OCI-M2 (cell line): ENCODE measurements around the gene KIAA0232.

Experiments used
- DNase-seq: peaks from one replicate; lab custom pipeline; 2025; ENCODE audit not compliant: unreplicated experiment; lab: John Stamatoyannopoulos, UW

Gene KIAA0232, protein sequence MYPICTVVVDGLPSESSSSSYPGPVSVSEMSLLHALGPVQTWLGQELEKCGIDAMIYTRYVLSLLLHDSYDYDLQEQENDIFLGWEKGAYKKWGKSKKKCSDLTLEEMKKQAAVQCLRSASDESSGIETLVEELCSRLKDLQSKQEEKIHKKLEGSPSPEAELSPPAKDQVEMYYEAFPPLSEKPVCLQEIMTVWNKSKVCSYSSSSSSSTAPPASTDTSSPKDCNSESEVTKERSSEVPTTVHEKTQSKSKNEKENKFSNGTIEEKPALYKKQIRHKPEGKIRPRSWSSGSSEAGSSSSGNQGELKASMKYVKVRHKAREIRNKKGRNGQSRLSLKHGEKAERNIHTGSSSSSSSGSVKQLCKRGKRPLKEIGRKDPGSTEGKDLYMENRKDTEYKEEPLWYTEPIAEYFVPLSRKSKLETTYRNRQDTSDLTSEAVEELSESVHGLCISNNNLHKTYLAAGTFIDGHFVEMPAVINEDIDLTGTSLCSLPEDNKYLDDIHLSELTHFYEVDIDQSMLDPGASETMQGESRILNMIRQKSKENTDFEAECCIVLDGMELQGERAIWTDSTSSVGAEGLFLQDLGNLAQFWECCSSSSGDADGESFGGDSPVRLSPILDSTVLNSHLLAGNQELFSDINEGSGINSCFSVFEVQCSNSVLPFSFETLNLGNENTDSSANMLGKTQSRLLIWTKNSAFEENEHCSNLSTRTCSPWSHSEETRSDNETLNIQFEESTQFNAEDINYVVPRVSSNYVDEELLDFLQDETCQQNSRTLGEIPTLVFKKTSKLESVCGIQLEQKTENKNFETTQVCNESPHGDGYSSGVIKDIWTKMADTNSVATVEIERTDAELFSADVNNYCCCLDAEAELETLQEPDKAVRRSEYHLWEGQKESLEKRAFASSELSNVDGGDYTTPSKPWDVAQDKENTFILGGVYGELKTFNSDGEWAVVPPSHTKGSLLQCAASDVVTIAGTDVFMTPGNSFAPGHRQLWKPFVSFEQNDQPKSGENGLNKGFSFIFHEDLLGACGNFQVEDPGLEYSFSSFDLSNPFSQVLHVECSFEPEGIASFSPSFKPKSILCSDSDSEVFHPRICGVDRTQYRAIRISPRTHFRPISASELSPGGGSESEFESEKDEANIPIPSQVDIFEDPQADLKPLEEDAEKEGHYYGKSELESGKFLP (N-terminal part only)

DNA sequence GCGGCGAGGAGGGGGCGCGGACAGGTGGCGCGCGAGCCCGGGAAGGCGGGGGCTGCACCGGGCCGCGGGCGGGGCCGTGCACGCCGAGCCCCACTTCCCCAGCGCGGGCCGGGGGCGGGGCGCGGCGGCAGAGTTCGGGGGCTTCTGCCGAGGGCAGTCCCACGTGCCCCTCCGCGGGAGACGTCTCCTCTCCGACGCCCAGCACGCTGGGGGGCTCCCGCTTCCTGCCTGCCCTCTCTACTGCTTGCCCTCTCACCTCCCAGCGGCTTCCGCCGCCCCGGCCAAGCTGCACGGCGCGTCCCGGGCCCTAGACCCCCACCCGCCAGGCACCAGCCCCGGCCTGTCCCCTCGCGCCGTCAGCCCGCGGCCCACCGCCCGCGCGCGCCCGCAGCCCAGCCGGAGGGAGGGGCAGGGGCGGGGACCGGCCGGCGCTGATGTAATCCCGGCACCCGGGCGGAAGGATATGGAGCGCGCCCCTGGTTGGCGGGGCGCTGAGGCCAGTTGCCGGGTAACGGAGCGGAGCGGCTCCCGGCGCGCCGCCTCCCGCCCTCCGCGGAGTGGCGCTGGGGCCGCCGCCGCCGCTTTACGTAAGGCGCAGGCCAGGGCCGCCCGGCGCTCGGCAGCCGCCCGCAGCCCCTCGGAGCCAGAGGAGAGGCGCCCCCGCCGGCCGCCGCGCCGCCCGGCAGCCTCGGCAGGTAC is at the start of gene KIAA0232:
Gene KIAA0232, plus strand, starts transcription at position 581 of the 699 bp plus-strand sequence. CDS start 41,727 bp downstream, outside the sequence.
- no peak for DNase-seq

DNA sequence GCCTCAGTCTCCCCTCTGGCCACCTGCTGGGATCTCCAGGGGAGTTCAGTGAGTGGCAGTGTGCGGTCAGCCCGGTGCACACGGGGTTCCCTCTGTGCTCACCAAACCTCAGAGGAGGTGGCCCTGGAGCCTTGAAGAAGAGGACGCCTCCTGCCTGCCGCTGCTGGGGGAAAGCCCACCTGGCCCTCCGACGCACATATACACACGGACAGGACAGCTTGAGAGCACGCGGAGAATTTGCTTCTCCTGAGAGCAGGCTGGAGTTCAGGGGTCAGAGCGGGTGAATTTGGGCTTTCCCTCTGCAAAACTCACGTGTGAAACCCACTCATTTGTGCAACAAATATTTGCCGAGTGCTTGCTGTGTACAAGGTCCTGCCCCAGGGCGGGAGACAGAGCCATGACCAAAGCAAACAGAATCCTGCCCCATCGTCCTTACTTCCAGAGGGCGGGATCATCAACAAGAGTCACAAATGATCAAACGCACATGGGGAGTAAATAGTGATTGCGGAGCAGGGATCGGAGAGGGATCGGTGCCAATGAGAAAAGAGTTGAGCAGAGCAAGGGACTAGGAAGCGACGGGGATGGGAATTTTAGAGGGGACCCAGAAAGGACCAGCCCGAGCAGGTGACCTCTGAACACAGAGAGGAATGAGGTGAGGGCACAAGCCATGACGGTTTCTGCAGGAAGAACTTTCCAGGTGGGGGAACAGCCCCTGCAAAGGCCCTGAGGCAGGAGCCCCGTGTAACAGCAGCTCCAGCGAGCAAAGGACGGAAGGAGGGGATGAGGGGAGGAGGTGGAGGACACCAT is 49.0 kb upstream of the KIAA0232 start:
- no peak for DNase-seq

DNA sequence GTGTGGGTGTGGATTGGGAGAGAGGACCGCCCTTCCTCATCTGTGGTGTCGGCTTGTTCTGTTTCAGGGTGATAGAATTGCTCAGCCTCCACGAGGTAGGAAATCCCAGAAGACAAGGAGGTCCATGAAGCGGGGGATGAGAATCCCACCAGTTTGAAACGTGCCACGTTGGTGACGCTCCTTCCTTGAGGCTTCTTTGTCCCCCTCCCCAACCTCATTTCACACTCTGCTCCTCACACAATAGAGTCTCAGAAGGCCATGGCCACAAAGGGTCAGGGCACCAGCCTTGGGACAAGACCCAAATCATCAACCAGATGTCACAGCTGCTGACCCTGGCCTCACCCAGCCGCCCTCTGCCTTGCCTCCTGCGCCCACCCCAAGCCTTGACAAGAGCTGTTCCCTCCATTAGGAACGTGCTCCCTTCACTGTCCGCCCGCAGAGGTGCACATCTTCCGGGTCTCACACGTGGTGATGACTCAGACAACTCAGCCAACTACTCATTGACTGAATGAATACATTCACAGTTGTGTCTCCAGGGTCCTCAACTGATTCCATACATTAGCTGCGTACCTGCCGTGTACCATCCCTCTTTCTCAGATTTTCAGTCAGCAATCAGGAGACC is 48.3 kb upstream of the KIAA0232 start:
- no peak for DNase-seq

DNA sequence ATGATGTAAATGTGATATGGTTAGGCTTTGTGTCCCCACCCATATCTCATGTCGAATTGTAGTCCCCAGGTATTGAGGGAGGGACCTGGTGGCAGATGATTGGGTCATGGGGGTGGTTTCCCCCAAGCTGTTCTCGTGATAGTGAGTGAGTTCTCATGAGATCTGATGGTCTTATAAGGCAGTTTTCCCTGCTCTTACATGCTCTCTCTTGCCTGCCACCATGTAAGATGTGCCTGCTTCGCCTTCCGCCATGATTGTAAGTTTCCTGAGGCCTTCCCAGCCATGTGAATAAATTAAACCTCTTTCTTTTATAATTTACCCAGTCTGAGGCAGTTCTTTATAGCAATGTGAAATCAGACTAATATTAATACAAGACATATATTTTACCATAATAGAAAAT is 42.6 kb upstream of the KIAA0232 start:
- no peak for DNase-seq

DNA sequence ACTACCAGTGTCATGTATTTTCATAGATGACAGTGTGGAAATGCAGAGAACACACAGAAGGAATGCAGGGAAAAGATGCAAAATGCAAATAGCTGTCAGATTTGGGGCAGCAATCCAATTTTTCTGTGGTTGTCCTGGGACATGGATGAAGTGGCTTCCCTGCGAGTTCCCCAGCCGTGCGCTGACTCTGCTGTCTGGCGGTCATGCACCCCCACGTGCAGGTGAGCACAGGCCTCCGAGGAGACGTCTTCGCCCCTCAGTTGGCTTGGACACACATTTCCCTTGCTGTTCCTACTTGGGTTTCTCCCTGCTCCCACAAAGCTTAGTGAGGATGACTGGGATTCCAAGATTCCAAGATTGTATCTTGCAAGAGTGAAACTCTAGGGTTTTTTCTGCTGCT is 42.2 kb upstream of the KIAA0232 start:
- no peak for DNase-seq

DNA sequence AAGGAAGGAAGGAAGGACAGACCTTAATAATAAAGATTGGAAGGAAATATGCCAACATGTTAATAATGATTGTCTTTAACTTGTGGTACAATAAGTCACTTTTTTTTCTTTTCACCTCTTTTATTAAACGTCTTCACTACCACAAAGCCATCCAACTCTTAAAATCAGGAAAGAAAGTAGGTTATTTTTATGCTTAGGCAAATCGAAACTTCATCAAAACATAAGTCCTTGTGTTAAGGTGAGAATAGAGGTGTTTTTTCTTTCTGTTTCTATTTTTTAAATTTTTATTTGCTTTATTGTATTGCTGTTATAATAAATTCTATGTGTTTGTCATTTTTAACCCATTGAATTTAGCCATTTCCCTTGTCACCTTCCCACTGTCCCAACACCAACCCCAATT is 40.0 kb upstream of the KIAA0232 start:
- no peak for DNase-seq

DNA sequence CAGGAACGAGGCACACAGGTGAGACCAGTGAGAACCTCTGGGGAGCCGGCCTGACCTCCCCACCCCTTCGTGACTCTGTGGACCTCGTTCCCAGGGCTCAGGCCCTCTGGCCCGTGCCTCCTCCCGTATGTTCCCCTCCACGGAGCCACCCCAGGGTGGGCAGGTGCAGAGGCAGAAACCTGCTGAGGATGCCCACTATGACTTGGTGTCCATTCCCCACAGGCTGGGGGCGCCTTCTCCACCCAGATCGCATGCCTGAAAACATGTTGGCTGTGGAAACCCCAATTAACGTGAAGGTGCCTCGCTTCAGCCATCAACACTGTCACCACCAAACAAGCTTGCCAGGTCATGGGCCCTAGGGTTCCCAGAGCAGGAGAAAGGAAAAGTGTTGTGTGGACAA is 39.5 kb upstream of the KIAA0232 start:
- DNase-seq: no peak

DNA sequence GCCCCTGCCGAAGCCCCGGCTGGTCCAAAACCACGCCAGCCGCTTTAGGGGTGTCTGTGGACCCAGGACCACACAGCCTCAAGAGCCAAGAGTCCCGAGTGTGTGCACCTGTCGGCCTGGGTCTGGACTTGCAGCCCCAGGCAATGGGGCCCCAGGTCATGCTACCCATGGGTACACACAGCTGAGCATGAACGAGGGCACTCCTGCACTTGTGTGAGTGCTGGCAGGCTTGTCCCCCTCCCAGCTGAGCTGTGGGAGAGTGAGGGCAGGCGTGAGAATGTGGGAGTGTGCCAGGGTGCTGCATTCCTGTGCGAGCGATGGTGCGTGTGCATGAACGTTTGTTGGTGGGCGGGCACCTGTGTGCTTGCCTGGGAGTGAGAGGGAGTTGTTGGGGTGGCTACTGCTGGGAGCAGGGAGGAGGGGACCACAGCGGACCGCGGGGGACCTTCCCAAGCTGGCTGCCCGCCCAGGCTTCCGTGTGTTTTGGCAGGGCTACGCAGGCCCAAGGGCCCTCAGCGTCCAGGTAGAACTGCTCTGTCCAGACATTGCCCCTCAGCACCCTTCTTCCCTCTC is 35.7 kb upstream of the KIAA0232 start:
- DNase-seq: no peak

DNA sequence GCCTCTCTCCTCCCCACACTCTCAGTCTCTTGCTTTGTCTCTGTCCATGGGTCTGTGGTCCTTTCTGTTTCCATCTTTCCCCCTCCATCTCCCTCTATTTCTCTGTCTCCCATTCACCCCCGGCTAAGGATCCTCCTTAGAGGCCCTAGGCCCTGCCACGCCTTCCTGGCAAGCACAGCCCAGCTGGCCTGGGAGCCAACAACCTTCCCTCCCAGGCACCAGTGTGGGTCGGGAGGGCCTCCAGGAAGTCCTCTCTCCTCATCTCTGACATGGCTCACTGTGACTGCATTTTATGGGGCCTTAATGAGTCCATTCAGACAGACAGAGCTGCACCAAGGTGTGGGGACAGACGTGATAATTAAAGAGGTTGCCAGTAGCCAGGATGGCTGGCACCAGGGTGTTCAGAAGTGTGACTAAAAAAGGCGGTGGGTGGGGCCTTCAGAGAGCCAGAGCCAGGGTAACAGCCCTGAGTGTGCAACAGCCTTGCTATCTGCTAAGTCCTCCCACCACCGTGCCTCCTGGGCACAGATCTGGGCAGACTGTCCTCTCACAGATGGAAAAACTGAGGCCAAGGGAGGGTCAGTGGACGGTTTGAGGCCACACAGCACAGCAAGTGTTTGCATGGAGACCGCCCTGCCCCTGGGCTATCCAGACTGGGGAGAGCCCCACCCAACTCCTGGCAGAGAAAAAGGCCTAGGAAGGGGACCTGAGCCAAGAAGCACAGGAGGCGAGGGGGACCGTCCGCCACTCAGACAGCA is 35.1 kb upstream of the KIAA0232 start:
- DNase-seq: no peak

DNA sequence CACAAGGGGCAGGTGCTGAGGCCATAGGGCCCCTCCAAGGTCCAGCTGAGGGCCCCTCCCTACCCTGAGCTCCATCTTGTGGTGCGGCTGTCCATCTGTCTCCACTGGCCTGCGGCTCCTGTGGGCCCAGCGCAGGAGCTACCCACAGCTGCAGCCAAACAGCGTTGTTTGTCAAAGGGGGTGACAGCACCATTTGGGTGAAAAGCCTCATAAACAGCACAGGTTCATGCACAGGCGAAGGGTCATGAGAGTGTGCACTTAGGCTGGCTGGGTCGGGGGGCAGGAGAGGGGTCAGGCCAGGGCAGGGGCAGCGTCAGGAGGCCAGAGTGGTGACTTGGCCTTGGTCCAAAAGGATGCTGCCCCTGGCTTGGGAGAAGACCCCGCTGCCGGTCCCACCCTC is 34.2 kb upstream of the KIAA0232 start:
- DNase-seq: no peak

DNA sequence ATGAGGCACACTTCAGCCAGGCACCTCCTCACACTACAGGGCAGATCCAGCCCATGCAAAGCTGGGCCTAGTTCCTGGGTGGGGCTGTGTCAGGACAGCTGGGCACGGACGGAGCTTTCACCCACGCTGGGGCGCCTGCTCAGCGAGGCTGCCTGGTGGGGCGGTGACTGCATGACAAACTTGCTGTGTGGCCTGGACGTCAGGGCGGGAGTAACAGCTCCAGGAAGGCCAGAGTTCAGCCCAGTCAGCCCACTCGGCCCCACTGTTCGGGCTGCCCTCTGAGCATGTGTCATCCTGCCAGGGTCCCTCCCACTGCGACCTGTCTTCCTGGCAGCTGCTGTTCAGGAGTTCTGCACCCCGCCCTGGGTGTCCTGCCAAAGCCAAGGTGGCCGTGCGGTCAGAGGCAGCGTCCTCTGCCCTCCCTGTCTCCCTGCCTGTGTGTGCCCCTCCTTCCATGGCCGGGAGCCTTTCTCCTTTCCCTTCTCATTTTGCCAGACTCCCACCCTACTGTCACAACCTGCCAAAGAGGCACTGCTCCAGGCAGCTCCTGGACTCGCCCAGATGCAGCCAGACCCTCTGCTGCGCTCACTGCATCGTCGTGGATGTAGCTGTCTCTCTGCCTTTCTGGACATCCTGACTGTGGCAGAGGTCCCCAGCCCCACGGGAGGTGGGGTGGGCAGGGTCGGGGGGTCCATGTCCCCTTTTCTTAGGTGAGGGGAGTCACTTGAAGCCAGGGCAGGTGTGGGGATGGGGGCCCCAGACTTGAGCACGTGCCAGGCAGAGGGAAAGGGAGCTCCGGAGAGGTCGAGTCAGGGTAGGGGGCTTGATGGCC is 33.0 kb upstream of the KIAA0232 start:
- no peak for DNase-seq

DNA sequence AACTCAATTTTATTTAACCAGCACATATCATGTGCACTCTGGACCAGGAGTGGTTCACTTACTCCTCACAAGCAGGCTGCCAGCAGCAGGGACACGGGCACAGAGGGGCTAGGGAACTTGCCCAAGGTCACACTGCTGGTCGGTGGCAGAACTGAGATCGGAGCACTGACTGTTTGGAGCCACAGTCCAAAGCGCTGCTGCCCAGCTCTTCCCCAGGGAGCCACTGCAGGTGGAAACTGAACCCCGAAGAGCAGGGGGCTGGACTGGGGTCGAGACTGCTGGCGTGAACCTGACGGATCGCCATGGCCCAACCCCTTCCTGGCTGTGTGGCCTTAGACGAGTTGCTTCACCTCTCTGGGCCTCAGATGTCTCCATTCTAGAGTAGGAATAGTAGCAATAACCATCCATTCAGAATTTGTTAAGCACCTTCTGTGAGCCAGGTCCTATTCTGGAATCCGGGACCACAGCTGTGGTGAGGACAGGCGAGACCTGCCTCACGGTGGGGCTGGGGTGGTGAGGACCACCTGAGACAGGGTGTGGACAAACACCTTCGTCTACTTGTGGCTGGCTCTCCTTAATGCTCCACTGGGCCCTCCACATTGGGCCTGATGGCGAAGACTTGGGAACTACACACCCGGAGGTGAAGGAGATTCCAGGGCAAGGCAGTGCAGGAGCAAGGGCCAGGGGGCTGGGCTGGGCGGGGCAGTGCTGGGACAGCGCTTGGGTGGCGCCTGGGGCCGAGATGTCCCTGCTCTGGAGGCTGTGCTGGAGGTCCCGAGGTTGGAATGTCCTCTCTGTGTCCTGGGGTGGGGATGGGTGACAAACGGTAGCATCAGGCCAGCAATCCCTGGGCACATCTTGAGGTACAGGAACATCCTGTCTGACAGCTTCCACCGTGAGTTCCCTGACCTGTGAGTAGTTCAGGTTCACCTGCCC is 32.0 kb upstream of the KIAA0232 start:
- no peak for DNase-seq

DNA sequence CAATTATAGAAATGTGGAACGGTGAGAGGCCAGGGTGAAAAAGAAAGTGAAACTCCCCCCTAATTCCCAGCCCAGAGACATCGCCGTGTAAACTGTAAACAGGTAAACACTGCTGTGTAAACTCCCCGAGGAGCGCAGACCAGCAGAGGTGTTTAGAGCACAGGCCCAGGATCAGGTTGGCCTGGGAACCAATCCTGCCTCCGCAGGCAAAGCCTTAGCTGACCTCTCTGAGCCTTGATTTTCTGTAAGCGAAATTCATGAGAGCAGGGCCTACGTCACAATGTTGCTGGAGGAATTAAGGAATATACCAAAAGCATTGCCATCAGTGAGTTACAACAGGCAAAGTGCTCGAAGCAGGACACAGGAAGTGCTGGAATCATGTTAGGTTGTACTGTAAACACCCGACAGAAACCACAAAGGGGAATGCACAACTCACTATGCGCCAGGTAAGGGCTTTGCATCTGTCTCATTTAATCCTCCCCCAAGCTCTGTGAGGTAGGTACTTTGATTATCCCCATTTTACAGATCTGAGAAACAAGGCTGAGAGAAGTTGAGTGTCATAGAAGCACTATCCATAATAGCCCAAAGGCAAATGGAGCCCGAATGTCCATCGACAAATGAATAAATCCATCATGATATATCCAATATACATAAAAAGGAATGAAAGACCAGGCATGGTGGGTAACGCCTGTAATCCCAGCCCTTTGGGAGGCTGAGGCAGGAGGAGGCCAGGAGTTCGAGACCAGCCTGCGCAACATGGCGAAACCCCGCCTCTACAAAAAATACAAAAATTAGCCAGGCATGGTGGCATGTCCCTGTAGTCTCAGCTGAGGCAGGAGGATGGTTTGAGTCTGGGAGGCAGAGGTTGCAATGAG is 30.7 kb upstream of the KIAA0232 start:
- DNase-seq: no peak

DNA sequence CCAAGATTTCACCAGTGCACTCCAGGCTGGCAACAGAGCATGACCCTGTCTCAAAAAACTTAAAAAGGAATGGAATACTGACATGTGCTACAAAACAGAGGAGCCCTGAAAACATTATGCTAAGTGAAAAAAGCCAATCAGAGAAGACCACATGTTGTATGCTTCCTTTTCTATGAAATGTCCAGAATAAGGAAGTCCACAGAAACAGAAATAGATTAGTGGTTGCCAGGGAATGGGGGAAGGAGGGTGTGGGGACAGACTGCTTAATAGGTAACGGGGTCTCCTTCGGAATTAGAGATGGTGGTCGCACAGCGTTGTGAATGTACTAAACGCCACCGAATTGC is 30.1 kb upstream of the KIAA0232 start:
- DNase-seq: no peak

DNA sequence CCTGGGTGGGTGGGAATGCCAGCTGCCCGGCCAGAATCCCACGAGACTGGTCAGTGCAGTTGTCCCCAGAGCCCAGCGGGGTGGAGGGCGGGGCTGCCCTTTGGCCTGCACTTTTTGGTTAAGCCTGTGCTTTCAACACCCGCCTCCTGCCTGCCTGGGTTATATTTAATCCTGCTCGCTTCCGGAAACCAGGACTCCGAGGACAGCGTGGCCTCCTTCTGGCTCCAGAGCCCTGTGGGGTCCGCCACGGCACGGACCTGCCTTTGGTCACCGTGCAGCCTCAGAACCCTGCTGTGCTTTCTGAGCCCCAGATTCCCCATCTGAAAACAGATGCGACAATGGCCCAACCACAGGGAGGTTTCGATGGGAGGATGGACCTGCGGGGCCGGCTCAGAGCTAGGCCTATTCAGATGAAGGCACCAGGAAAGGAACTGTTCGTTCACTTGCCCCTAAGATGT is 29.4 kb upstream of the KIAA0232 start:
- DNase-seq: no peak

DNA sequence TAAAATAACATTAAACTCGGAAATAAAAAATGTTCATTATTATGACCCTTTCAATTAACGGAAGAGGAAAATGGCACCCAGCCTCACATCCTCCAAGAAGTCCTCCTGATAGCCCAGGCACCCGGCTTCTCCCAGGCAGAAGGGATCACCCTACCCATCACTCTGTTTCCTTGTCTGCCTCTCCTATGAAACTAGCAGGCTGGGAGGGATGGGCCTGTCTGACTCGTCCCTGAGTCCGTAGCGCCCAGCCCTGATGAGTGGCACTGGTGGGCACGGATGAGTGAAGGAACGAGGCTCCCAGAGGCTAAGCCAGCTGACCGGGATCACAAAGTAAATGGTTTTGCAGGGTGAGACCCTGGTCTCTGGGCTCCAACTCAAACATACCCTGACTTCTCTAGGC is 28.6 kb upstream of the KIAA0232 start:
- DNase-seq: no peak
